GM12878 (cell line): ENCODE results near the gene ADH7. TPM values are rescaled to one million over a fixed set of nuclear protein-coding genes. Genes with fewer than 3 reads are reported as not detected.

Experiments used
- ATAC-seq: fragments of 200-7000 bp; cut with Tn5 transposase; 3 replicates; pipeline ENCODE4 v1.9.1; 2020; ENCODE audit warnings: mild to moderate bottlenecking, moderate library complexity
- Bru-seq: library from RNA; stranded (reverse); fragments of 400-500 nt; gene quantifications from one replicate; lab custom pipeline; 2021; lab: Mats Ljungman, UMichigan
- BruChase-seq, 2 experiments: library from RNA; stranded (reverse); fragments of 400-500 nt; gene quantifications; one replicate each; lab custom pipeline; 2021; lab: Mats Ljungman, UMichigan
- BruUV-seq: library from RNA; stranded (reverse); fragments of 400-500 nt; replicated peaks from 2 replicates; lab custom pipeline; 2021; lab: Mats Ljungman, UMichigan
- CTCF ChIA-PET: fragments of 300-600 bp; sonication (Branson Sonifier 250); formaldehyde crosslinking; extraction: SDS; loops from one replicate; lab custom pipeline; 2021; ENCODE audit warnings: inconsistent platforms; lab: Yijun Ruan, JAX
- POLR2A ChIA-PET: fragments of 350-600 bp; formaldehyde crosslinking; extraction: SDS; loops from one replicate; lab custom pipeline; 2021; ENCODE audit warnings: inconsistent platforms; lab: Charles Lee
- RAD21 ChIA-PET: fragments of 300-600 bp; sonication (Branson Sonifier 250); formaldehyde crosslinking; loops from one replicate; lab custom pipeline; 2023; ENCODE audit warnings: antibody characterized with exemption; ENCODE audit not compliant: unreplicated experiment; lab: Charles Lee
- SMC1A ChIA-PET: fragments of 300-600 bp; sonication (Branson Sonifier 250); formaldehyde crosslinking; loops from one replicate; lab custom pipeline; 2023; ENCODE audit not compliant: unreplicated experiment, uncharacterized antibody; lab: Charles Lee
- DNase-seq: peaks from one replicate; pipeline ENCODE4 v3.0.0-alpha.2; 2011; ENCODE audit warnings: low read depth, low spot score
- FAIRE-seq: peaks from 3 replicates; lab custom pipeline; 2011; peaks lifted over from hg19 to GRCh38; lab: Jason Lieb, UNC
- H2AFZ ChIP-seq: 2 replicates; pipeline ENCODE4 v1.6.0; 2011; ENCODE audit warnings: low read depth, low read length, control low read depth; ENCODE audit not compliant: control insufficient read depth
- H3K27ac ChIP-seq: 2 replicates; pipeline ENCODE4 v1.5.1; 2011; ENCODE audit warnings: control low read depth; ENCODE audit not compliant: control insufficient read depth, insufficient read depth
- H3K27me3 ChIP-seq, 2 experiments: replicated peaks in 1 of 2; 2 replicates each; pipeline versions ENCODE4 v1.6.0 to v1.6.1; 2011; ENCODE audit warnings: low read length in 1 of 2; ENCODE audit not compliant: control insufficient read depth in 2 of 2, insufficient read depth in 2 of 2
- H3K36me3 ChIP-seq, 2 experiments: 2 replicates each; pipeline ENCODE4 v1.5.1; 2011; ENCODE audit warnings: low read length in 1 of 2; ENCODE audit not compliant: control insufficient read depth in 2 of 2, insufficient read depth in 2 of 2
- H3K4me1 ChIP-seq: 2 replicates; pipeline ENCODE4 v1.6.1; 2011; ENCODE audit warnings: mild to moderate bottlenecking, low read length, moderate library complexity, mixed read lengths; ENCODE audit not compliant: control insufficient read depth, insufficient read depth
- H3K4me2 ChIP-seq: 2 replicates; pipeline ENCODE4 v1.6.0; 2011; ENCODE audit warnings: control low read depth; ENCODE audit not compliant: control insufficient read depth, insufficient read depth
- H3K4me3 ChIP-seq: fragments of 200-600 bp; sonication (generic); 2 replicates; pipeline ENCODE4 v1.5.1; 2016
- H3K79me2 ChIP-seq: 2 replicates; pipeline ENCODE4 v1.6.0; 2011; ENCODE audit warnings: low read length; ENCODE audit not compliant: control insufficient read depth, insufficient read depth
- H3K9ac ChIP-seq: 2 replicates; pipeline ENCODE4 v1.8.0; 2011; ENCODE audit warnings: low read length, control low read depth, mixed read lengths; ENCODE audit not compliant: control insufficient read depth, insufficient read depth
- H3K9me3 ChIP-seq: replicated peaks from 3 replicates; pipeline ENCODE4 v1.5.1; 2011; ENCODE audit warnings: mild to moderate bottlenecking, low read length; ENCODE audit not compliant: control insufficient read depth, insufficient read depth
- H4K20me1 ChIP-seq: 2 replicates; pipeline ENCODE4 v1.6.0; 2011; ENCODE audit not compliant: control insufficient read depth, insufficient read depth
- BHLHE40 ChIP-seq, 2 experiments: fragments of 450-650 bp in 1 of 2; IDR thresholded peaks; 2 replicates each; pipeline ENCODE4 v1.6.1; 2011 to 2017; ENCODE audit warnings: low read depth in 2 of 2, borderline replicate concordance in 1 of 2, improper control_type of control experiment in 1 of 2, low read length in 1 of 2, mild to moderate bottlenecking in 1 of 2
- GATAD2B ChIP-seq: fragments of 450-650 bp; conservative IDR thresholded peaks from 2 replicates; pipeline ENCODE4 v1.6.1; 2017; ENCODE audit warnings: low read depth, mild to moderate bottlenecking, moderate library complexity
- PAX5 ChIP-seq: IDR thresholded peaks from 2 replicates; pipeline ENCODE4 v1.6.1; 2011; ENCODE audit warnings: low read depth, low read length, borderline replicate concordance
- SIX5 ChIP-seq: IDR thresholded peaks from 2 replicates; pipeline ENCODE4 v1.6.1; 2011; ENCODE audit warnings: mild to moderate bottlenecking, low read depth, low read length, moderate library complexity; ENCODE audit not compliant: severe bottlenecking
- SMAD5 ChIP-seq: IDR thresholded peaks from 2 replicates; pipeline ENCODE4 v1.6.1; 2016; ENCODE audit warnings: antibody characterized with exemption, low read depth
- STAT1 ChIP-seq: fragments of 450-650 bp; conservative IDR thresholded peaks from 2 replicates; pipeline ENCODE4 v1.6.1; 2014; ENCODE audit warnings: antibody characterized with exemption, mild to moderate bottlenecking
- SUZ12 ChIP-seq: fragments of 200-600 bp; sonication (generic); IDR thresholded peaks from one replicate; pipeline ENCODE4 v1.6.1; 2018; ENCODE audit warnings: antibody characterized with exemption, mild to moderate bottlenecking; ENCODE audit not compliant: unreplicated experiment
- YBX1 ChIP-seq: fragments of 450-650 bp; IDR thresholded peaks from 2 replicates; pipeline ENCODE4 v1.6.1; 2016; ENCODE audit warnings: antibody characterized with exemption
- ZNF274 ChIP-seq: IDR thresholded peaks from one replicate; pipeline ENCODE4 v1.8.0; 2011; ENCODE audit not compliant: insufficient read length, insufficient read depth
- whole genome bisulfite sequencing: methylation state at CpG from one replicate; pipeline ENCODE4 v1.1.6; 2016; ENCODE audit warnings: low lambda C conversion rate; ENCODE audit not compliant: insufficient replicate concordance, insufficient coverage; ENCODE audit errors: missing lambda C conversion rate; 5-methylcytosine and 5-hydroxymethylcytosine counted together
- in situ Hi-C: fragments of 300-500 bp; cut with MboI; formaldehyde crosslinking; loops from 9 replicates; pipeline ENCODE4 v1.14.3; 2018; ENCODE audit warnings: mixed read lengths
- intact Hi-C: fragments of 100-400 bp; cut with micrococcal nuclease; formaldehyde crosslinking; loops from one replicate; pipeline ENCODE4 v1.14.2; 2022; ENCODE audit not compliant: unreplicated experiment
- long read RNA-seq, 2 experiments: library from polyadenylated mRNA; unstranded; transcript quantifications; one replicate each; pipeline ENCODE4 v2.0.0, GENCODE V29; 2019 to 2020
- polyA minus RNA-seq, 3 experiments: library from RNA; depleted of rRNA, polyadenylated mRNA; stranded (reverse); fragments of >200 nt; gene quantifications; 2 replicates each; pipeline ENCODE4 v1.2.3, GENCODE V29; 2011
- polyA plus RNA-seq, 11 experiments: library from polyadenylated mRNA; depleted of rRNA in 4 of 11; unstranded in 6 of 11; stranded (reverse) in 5 of 11; fragments of >200 nt; fragmentation: Nextera tagmentation in 4 of 11; fragmentation: Illumina TruSeq in 1 of 11; extraction: Ambion mirVana in 4 of 11; extraction: Trizol in 1 of 11; gene quantifications; 1 replicate in 1 of 11; 2 replicates in 10 of 11; pipeline versions ENCODE4 v1.2.1 to v1.2.3, GENCODE V29; 2011 to 2016; ENCODE audit warnings: inconsistent platforms in 2 of 11, missing spikeins in 2 of 11, low read depth in 1 of 11
- total RNA-seq, 4 experiments: library from RNA; depleted of rRNA in 3 of 4; stranded (reverse); fragments of >200 nt in 3 of 4; fragmentation: Illumina TruSeq in 1 of 4; extraction: Trizol in 1 of 4; gene quantifications; 2 replicates each; pipeline versions ENCODE4 v1.2.1 to v1.2.3, GENCODE V29; 2013 to 2021
- TF ChIP-seq, protein P1 (sequence below): fragments of 450-650 bp; IDR thresholded peaks from 2 replicates; pipeline ENCODE4 v1.6.1; 2017; ENCODE audit warnings: borderline replicate concordance
- TF ChIP-seq, protein P2 (sequence below): fragments of 450-650 bp; IDR thresholded peaks from 2 replicates; pipeline ENCODE4 v1.6.1; 2014; ENCODE audit warnings: mild to moderate bottlenecking

ADH7 gene
- not detected in 2 replicates for total RNA-seq (2013; cell fraction: nucleolus; rRNA removed)
- not detected in 2 replicates for total RNA-seq (2014; rRNA removed)
- not detected in 2 replicates for total RNA-seq (2014; rRNA removed; fragmentation: Illumina TruSeq; extraction: Trizol)
- not detected in 2 replicates for total RNA-seq (2021)
- polyA plus RNA-seq (2011; ENCODE audit: low read depth), result not detected
- polyA plus RNA-seq (2011; rRNA removed), result not detected in 2 replicates
- polyA plus RNA-seq (2011; cell fraction: cytosol; rRNA removed), result not detected in 2 replicates
- polyA plus RNA-seq (2011; cell fraction: nucleus; rRNA removed), result not detected in 2 replicates
- not detected in 2 replicates for polyA plus RNA-seq (2012)
- polyA plus RNA-seq (2014; fragmentation: Illumina TruSeq; extraction: Trizol), result not detected in 2 replicates
- not detected for polyA plus RNA-seq (2014; fragmentation: Nextera tagmentation; extraction: Ambion mirVana)
- not detected in 2 replicates for polyA plus RNA-seq (2014; rRNA removed)
- not detected for polyA plus RNA-seq (2016; fragmentation: Nextera tagmentation; extraction: Ambion mirVana)
- not detected in 2 replicates for polyA minus RNA-seq (2011; rRNA and poly(A)+ RNA removed)
- polyA minus RNA-seq (2011; cell fraction: cytosol; rRNA and poly(A)+ RNA removed), result not detected in 2 replicates
- polyA minus RNA-seq (2011; cell fraction: nucleus; rRNA and poly(A)+ RNA removed), result not detected in 2 replicates
- not detected for Bru-seq, nascent RNA
- BruChase-seq, experiment 1, labeled RNA remaining after a 6-hour chase, result not detected
- BruChase-seq, experiment 2, labeled RNA remaining after a 2-hour chase, result percentile 4 among the genes with signal in this experiment
- long read RNA-seq, experiment 1, result 0 reads
- long read RNA-seq, experiment 2, result 0 reads

DNA sequence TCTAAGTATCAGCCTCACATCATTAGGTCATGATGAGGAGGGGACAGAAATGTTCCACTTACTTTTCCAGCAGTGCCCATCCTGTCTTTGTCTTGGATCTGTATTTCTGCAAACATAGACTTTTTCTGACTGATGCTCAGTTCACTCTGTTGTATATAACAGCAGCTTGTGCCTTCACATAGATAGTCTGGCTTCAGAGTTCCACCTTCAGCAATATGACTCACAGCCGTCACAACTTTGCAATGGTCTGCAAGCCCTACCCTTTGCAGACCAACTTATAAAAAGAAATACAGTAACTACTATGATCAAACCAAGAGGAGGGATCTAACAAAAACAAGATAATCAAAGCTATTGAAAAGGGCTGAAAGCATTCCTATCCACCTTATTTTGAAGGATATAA, at the start of gene ADH7:
TSS of gene ADH7 (minus strand) at position 189 of the 400 bp plus-strand sequence. CDS start at position 80, 109 bp downstream.
- TF ChIP-seq ZNF274, result no peak
- TF ChIP-seq, protein P1, sequence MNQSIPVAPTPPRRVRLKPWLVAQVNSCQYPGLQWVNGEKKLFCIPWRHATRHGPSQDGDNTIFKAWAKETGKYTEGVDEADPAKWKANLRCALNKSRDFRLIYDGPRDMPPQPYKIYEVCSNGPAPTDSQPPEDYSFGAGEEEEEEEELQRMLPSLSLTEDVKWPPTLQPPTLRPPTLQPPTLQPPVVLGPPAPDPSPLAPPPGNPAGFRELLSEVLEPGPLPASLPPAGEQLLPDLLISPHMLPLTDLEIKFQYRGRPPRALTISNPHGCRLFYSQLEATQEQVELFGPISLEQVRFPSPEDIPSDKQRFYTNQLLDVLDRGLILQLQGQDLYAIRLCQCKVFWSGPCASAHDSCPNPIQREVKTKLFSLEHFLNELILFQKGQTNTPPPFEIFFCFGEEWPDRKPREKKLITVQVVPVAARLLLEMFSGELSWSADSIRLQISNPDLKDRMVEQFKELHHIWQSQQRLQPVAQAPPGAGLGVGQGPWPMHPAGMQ, result no peak
- TF ChIP-seq SMAD5, result no peak
- no peak for TF ChIP-seq SIX5
- no peak for TF ChIP-seq SUZ12
- no peak for TF ChIP-seq GATAD2B
- no peak for TF ChIP-seq BHLHE40 (IDR thresholded peaks at IDR 0.05; ENCODE audit: borderline replicate concordance in 1 of 2, low read depth in 2 of 2, low read length in 1 of 2)
- no peak for TF ChIP-seq PAX5
- TF ChIP-seq, protein P2, sequence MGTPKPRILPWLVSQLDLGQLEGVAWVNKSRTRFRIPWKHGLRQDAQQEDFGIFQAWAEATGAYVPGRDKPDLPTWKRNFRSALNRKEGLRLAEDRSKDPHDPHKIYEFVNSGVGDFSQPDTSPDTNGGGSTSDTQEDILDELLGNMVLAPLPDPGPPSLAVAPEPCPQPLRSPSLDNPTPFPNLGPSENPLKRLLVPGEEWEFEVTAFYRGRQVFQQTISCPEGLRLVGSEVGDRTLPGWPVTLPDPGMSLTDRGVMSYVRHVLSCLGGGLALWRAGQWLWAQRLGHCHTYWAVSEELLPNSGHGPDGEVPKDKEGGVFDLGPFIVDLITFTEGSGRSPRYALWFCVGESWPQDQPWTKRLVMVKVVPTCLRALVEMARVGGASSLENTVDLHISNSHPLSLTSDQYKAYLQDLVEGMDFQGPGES, result no peak
- no peak for TF ChIP-seq STAT1
- no peak for TF ChIP-seq YBX1
- Histone ChIP-seq H3K79me2 (no peaks in the 10 kb centered on the region), H3K4me1 (no peaks in the 10 kb centered on the region), H3K9ac (no peak within 1 kb of the TSS), H3K9me3 (no peaks in the 10 kb centered on the region), H4K20me1 (no peaks in the 10 kb centered on the region), H3K36me3 (no peaks in the 10 kb centered on the region), H3K27me3 (no peaks in the 10 kb centered on the region), H3K27ac (no peak within 1 kb of the TSS), H3K4me2 (no peak within 1 kb of the TSS), H3K4me3 (no peak within 1 kb of the TSS), H2AFZ (no peak within 1 kb of the TSS)
- POLR2A ChIA-PET, result no interaction called here
- SMC1A ChIA-PET, result no interaction called here
- BruUV-seq, result no TSS peak
- WGBS, result 0% methylated on average over 1 of the region's 1 CpG
- intact Hi-C loops (no loop called here), in situ Hi-C loops (no loop called here)
- ATAC-seq (no peak), FAIRE-seq (no peak), DNase-seq (no peak)
- RAD21 ChIA-PET, result no interaction called here
- CTCF ChIA-PET, result no interaction called here
